HG03108 (cell line): ENCODE measurements around the gene PACC1.

Experiments
- ATAC-seq: cut with Tn5 transposase; IDR thresholded peaks from one replicate; pipeline ENCODE4 v1.9.1; 2021; ENCODE audit warnings: moderate library complexity; ENCODE audit not compliant: unreplicated experiment

The PACC1 gene

DNA sequence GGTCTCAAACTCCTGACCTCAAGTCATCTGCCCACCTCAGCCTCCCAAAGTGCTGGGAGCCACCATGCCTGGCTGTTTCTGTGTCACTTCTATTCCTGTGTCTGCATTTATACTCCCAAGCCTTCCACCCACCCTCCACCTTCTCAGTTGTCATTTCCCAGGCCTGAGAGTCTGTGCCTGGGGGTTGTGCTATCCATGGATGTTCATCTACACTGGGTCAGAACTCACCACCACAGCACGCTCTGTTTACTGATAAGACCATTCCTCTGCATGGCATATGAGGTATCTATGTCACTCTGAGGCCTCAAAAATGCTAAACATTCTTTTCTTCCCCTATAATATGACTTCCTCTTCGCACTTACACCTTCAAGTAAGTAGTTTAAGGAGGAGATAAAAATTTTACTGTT lies 24.1 kb upstream of the PACC1 start:
- no peak for ATAC-seq

DNA sequence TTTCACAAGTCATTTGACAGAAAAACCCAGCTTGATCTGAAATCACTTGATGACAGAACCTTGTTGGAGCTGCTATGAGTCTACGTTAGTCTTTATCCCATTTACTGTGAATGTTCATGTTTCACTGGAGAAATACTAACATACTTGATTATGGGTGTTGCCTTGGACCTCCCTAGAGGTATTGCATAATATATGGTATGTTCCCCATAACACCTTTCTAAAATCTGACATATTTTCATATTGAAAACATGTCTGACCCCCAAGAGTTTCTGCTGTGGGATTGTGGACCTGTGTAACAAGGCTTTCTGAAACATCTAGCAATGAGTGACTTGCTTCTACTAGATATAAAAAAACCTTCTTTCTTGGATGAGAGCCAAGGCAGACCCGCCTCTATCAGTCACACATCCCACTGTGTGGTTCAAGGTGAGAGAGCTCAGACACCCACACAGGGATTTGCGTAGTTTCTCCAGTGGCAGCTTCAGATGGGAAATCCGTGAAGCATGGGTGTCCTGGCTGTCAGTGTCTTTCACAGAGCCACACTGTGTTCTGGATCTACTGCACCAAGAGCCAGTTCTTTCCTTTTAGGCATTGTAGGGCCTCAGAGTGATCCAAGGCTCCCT lies 22.6 kb upstream of the PACC1 start:
- ATAC-seq = no peak

DNA sequence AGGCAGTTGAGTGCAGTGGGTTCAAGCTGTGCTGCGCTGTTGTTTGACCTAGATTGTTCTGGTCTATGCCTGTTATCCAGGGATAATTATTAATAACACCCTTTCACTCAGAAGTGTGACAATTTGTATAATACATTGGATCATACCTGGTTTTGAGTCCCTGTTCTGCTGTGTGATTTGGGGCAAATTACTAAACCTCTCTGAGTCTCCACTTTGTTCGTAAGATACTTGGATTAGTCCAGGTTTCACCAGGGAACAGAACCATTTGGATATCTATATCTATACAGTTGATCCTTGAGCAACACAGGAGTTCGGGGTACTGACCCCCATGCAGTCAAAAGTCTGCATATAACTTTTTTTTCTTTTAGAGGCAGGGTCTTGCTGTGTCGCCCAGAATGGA lies 20.3 kb upstream of the PACC1 start:
- ATAC-seq = no peak

DNA sequence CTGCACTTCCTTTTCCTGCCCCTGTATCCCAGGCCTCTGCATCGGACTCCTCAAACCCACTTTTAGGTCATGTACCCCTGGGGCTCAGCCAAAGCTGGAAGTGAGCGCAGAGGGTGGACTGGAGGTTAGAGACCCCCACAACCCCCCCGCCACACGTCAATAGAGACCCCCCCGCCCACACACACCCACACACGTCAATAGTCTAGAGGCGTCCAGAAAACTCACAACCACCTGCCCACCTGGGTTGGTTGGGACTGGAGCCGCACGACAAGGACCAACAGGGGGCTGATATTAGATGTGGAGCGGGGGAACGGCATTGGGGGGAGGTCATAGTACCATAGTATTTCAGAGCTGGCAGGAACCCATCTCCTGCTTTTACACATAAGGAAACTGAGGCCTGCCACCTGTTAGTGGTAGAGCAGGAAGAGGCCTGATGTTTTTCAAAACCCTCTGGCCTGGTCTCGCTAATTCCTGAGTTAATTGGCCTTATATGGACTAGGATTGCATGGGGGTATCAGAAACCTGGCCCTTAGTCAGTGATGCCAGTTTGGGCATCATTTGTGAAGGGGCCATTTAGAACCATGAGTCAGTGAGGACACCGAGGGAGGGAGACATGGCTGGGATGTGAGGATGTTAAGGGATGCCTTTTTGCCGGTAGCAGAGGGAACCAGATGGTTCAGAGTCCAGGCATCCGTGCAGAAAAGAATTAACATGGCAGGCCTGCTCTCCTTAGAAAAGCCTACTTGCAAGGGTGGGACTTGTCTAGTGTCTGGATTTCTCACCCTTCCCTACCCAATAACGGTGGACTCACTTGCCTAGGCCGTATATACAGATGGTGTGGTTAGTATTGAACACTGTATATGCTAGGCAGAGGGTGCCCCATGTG lies 19.1 kb upstream of the PACC1 start:
- ATAC-seq = no peak

DNA sequence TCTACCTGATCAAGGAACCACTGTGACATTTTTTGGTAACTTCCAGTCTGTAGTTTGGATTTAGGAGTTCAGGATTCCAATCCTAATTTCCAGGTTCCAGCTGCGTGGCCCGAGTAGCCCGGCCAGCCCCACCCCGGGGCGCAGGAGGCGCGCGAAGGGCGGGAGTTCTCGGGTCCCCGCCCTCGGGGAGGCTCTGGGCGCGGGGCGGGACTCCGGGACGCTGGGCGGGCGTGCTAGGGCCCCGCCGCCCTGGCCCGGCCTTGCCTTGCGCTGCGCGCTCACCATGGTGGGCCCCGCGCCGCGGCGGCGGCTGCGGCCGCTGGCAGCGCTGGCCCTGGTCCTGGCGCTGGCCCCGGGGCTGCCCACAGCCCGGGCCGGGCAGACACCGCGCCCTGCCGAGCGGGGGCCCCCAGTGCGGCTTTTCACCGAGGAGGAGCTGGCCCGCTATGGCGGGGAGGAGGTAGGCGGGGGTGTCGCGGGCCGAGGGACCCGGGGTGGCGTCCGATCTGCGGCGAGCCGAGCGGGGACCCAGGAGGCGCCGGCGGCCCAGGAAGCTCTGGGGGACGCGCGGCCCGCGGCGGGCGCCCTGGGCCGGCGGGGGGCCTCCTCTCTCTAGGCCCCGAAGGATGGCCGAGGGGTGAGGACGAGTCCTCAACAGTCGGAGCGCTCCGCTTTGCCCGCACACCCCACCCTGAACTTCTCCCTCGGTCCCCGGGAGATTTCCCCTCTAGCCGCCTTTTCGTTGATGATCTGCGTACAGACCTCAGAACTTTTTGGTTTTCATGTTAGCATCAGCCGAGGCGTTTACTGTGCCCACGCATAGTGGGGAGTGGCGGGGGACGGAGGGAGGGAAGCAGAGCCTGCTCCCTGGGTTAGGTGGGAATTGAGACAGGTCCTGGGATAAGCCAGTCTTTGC lies 18.2 kb upstream of the PACC1 start, which contains the start of gene NENF:
TSS of gene NENF (plus strand) at position 260 of the 916 bp plus-strand sequence. CDS start at position 284, 24 bp downstream.
- peak; percentile 99 for ATAC-seq

DNA sequence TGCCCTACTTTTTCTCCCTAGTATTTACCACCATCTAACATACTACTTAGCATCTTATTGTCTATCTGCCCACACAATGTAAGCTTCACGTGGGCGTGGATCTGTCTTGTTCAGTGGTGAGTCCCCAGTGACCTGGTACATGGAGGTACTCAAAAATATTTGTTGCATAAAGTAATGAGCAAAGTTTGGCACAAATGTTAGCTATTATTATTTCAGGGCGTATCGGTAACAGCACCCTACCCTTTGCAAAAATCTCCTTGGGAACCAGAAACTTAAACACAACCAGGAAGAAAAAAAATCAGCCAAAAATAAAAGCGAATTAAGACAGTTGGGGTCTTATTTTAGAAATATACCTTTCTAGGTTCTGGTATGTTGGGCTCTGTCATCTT lies 17.6 kb upstream of the PACC1 start:
- no peak for ATAC-seq

DNA sequence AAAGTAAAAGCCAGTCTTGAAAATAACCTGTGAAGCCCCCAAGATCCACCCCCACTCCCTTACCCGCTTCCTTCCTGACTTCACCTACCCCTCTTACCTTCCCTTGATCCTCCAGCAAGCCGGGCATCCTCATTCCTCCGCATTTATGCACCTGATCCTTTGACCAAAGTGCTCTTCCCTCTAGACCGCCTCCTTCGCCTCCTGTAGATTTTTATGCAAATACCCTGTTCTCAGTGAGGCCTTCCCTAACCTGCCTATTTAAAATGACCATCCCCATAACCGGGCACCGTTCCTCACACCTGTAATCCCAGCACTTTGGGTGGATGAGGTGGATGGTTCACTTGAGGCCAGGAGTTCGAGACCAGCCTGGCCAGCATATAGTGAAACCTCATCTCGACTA lies 17.0 kb upstream of the PACC1 start:
- ATAC-seq = no peak

DNA sequence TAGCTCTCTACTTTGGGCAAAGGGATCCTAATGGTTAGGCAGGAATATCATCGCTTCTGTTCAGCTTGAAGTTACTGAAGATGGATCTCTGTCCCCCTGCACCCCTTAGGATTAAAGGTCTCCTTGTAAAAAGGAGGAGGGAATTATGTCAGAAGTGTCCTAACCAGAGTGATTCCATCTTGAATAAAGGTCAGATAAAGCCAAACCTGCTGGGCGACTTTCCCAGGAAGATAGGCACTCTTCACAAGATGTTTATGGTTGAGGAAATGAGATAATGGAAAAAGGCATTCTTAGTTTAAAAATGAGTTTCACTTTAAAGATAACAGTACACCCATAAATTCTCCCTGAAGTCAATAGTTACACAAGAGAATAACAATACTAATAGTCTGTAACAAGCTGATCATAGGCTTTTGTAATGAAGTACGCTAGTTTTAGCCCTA lies 16.3 kb upstream of the PACC1 start:
- no peak for ATAC-seq

DNA sequence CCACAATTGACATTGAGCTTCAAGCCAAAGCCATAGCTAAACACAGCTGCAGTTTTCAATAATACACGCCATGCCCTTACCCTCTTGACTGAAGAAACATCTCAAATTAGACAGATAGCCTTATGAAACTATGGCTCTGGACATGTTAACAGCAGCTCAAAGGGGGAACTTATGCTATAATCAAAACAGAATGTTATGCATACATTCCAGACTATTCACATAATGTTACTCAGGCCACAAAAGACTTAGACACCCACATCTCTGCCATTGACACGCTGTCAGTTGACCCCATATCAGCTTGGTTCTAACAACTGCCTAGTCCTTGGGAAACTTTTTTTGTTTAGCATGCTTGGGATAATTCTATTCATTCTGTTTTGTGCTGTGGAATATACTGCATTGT lies 15.7 kb upstream of the PACC1 start:
- no peak for ATAC-seq

DNA sequence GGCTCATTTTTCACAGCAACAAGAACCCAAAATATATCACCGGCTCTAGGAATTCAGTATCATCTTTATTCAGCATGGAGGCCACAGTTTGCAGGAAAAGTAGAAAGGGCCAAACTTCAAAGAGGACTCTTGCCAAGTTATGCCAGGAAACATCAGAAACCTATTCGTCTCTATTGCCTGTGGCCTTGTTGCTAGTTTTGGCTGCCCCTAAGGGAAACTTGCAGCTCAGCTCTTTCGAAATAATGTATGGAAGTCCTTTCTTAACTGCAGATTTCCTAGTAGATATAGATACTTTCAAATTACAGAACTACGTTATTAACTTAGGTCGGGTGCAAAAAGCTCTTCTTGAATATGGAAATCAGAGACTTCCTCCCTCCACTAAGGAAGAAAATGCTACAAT lies 13.8 kb upstream of the PACC1 start:
- no peak for ATAC-seq

DNA sequence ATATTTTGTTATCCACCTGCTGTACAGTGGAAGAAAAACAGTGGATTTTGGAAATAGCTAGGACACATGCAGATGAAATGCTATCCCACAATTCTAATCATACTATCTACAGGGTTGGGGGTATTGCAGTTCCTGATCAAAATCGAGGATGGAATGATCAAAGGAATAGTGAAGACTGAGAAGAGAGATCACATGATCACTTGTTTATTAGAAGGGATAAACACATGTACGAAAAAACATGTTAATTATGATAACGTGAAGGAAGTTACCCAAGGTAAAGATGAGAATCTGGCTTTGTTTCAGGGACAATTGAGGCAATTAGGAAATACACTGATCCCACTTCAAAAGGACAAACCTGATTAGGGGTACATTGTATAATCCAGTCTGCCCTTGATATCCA lies 9.2 kb upstream of the PACC1 start:
- ATAC-seq = no peak

DNA sequence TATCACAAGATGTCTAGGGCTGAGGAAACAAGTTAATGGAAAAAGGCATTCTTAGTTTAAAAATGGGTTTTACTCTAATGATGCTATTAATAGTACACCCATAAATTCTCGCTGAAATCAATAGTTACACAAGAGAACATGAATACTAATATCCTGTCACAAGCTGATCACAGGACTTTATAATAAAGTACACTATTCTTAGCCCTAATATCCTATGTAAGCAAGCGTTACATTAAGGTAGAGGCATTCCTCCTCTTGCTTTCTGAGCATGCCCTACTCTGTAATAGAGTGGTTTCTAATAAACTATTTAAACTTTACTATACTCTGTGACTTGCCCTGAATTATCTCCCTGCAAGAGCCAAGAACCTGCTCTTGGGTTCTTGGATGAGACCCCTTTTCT lies 6.5 kb upstream of the PACC1 start:
- no peak for ATAC-seq

DNA sequence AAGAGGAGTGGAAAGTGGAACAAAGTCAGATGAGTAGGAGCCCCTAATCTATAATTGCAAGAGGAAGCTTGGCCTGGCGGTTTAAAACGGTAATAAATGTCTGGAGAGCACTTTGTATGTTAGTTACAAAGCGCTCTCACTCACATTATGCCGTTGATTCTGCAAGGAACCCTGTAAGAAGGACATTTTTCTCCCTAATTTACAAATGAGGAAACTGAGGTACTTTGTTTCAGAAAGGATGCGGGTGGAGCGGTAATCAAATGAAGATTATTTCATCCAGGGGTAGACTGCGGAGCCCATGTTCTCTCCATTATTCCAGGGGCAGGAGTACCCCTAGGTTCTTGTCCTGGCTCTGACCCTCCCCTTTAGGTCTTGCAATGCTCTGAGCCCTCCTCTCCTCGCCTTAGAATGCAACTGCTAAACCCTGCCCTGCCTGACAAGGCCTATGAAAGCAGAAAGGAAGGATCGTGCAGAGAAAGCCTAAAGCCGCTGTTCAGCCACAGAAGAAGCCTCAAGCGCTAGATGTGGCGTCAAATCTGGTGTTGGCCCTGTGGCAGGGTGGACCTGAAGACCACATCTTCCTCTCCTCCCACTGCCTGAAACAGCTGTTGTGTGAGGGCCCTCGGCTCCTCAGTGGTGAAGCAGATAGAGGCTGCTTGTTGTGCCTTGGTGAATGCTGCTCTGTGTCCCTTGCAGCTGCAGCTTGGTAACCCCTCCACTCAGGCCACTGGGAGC lies 588 bp upstream of the PACC1 start:
- no peak for ATAC-seq

DNA sequence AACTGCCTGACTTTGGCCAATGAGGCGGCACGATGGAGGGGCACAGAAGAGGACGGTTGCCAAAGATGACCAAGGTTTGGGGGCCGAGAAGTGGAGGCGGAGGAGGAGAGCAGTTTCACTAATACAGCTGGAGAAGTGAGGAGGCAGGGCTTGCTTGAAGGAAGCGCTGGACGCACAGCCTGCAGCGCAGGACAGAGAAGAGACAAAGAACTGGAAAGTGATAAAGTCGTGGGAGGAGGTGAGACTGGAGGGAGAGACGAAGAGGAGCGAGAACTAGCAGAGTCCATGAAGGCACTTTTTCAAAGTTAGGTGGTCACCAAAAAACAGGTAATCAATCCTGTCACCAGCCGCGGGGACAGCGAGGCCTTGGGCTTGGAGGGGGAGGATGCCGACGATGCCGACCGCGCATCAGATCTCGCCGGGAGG lies 771 bp downstream of the PACC1 start:
- ATAC-seq = no peak

DNA sequence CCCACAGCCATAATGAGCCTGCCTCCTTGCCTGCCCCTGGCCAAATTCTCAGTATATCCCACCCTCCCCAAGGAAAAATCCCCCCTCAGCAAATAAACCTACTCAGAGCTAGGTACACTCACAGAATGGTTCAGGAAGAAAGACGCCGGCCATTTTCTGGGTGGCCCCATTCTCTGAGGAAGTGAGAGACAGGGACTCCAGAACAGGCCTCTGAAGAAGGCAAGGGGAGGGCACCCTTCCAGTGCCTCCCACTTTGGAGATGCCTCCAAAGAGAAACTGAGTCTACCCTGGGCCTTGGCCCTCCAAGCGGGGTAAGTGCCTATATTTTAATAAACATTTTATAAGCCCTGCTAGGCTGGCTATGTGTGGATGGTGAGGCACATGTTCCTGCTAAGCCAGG lies 2.3 kb downstream of the PACC1 start:
- no peak for ATAC-seq

DNA sequence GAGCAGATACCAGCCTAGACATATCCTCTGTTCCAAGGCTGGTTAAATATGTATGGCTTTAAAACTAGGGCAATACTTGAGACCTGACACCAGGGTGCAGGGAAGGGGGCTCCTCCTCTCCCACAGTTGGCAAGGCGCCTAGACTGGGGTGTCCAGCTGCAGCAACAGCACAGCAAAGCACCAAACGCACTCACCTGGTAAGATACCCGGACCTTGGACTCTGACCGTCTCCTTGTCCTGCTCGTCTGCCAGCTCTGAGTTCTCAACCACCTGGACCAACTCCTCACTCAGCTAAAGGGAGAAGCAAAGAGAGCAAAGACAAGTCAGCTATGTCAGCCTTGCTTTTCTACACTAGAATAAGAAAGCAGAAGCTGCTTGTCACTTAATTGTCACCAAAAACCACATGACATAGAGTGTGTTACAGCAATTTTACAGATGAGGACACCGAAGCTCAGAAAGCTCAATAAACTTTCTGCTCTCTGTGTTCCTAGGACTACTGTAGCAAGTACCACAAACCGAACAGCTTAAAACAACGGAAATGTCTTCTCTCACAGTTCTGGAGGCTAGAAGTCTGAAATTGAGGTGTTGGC lies 4.4 kb downstream of the PACC1 start:
- ATAC-seq = no peak

DNA sequence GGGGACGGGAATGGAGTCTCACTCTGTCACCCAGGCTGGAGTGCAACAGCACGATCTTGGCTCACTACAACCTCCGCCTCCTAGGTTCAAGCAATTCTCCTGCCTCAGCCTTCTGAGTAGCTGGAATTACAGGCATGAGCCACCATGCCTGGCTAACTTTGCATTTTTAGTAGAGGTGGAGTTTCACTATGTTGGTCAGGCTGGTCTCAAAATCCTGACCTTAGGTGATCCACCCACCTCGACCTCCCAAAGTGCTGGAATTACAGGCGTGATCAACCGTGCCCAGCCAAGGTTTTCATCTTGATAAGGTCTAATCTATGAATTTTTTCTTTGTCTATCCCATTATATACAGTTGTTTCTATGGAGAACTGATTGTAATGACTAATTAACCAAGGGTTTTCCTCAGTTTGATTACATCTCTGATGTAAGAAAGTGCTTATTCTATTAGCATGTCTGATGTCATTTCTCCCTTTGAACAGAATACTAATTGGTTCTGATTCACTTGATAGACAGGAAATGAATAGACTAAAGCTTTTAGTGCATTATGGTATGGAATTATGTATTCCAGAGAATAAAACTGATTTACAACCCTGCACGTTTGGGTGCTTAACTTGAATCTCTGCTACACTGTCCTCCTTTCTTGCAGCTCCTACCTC lies 11.9 kb downstream of the PACC1 start:
- ATAC-seq = no peak

DNA sequence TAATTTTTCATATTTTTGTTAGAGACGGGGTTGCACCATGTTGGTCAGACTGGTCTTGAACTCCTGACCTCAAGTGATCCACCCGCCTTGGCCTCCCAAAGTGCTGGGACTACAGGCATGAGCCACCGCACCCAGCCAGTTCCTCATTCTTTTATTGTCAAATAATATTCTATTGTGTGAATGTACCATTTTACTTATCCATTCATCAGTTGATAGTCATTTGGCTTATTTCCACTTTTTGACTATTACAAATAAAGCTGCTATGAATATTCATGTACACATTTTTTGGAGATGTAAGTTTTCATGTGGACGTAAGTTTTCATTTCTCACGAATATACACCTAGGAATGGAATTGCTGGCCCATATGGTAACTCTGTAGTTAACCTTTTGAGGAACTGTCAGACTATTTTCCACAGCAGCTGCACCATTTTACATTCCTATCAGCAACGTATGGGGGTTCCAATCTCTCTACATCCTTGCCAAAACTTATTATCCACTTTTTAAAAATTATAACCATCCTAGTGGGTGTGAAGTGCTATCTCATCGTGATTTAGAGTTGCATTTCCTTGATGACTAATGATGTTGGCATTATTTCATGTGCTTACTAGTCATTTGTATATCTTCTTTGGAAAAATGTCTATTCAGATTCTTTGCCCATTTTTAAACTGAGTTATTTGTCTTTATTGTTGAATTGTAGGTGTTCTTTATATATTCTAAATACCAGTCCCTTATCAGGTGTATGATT lies 12.7 kb downstream of the PACC1 start:
- ATAC-seq = no peak

DNA sequence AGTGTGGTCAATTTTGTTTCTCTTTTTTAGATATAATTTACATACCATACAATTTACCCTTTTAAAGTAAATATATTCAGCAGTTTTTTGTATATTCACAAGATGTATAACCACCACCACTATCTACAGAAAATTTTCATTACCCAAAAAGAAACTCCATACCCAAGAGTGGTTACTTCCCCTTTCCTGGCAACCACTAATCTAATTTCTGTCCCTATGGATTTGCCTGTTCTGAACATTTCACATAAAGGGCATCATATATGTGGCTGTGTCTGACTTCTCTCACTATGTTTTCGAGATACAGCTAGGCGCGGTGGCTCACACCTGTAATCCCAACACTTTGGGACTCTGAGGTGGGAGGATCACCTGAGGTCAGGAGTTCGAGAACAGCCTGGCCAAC lies 13.6 kb downstream of the PACC1 start:
- ATAC-seq = no peak
